Lower leg skin (tissue), 4 donors: Measurements from ENCODE around the gene LRBA. TPM values are rescaled to one million over a fixed set of nuclear protein-coding genes. Genes with fewer than 3 reads are reported as not detected.
"Not testable (repeated sequence)": the region's sequence is repeated elsewhere in the genome, so short reads cannot be mapped to it uniquely, and the experiment has no call there.

Source experiments
- DNase-seq, 2 donors: peaks; one replicate each; pipeline ENCODE4 v3.0.0-alpha.2; 2019; ENCODE audit warnings: low spot score in 2 of 2
- H3K4me3 ChIP-seq: fragments of 200-600 bp; sonication (generic); 2 replicates; pipeline ENCODE4 v1.5.1; 2017; ENCODE audit warnings: mild to moderate bottlenecking, low read depth; ENCODE audit not compliant: poor library complexity, severe bottlenecking
- CTCF ChIP-seq, 3 donors: fragments of 450-650 bp; IDR thresholded peaks; one replicate each; pipeline ENCODE4 v1.5.1; 2016; ENCODE audit warnings: antibody characterized with exemption in 3 of 3, mild to moderate bottlenecking in 3 of 3, moderate library complexity in 2 of 3
- POLR2A ChIP-seq, 2 donors: fragments of 450-650 bp; IDR thresholded peaks; one replicate each; pipeline ENCODE4 v1.6.1; 2016 to 2017; ENCODE audit warnings: antibody characterized with exemption in 2 of 2, mild to moderate bottlenecking in 1 of 2, moderate library complexity in 1 of 2
- WGBS, 2 donors: methylation state at CpG; one replicate each; pipeline ENCODE4 v1.1.5; 2018; 5-methylcytosine and 5-hydroxymethylcytosine counted together
- intact Hi-C: fragments of 100-400 bp; cut with DNase I; formaldehyde crosslinking; loops from one replicate; pipeline ENCODE4 v1.15.0; 2023; ENCODE audit warnings: low total_unique reads
- total RNA-seq, 4 donors: library from RNA; depleted of rRNA; stranded (reverse); fragments of >200 nt; gene quantifications; one replicate each; pipeline ENCODE4 v1.1.0, GENCODE V29; 2016

LRBA gene
- total RNA-seq, 4 donors from 2014 or later = 71.9 to 86.8 (median 75.0) TPM

- H3K4me3 ChIP-seq = no peak overlapping the region
- intact Hi-C loops = no loop called here
- no peak for TF ChIP-seq CTCF (IDR thresholded peaks at IDR 0.05)
- no peak for TF ChIP-seq POLR2A (IDR thresholded peaks at IDR 0.05)
- DNase-seq = no peak
- 96% methylated on average over 2 of the region's 2 CpGs for WGBS, 2 donors
Observed at GRCh38 chr4:150391052-150391451, 624.0 kb downstream of the LRBA start.

GRCh38 chr4:150390531-150390910 lies 624.6 kb downstream of the LRBA start:
- H3K4me3 ChIP-seq = no peak overlapping the region
- no peak for DNase-seq
- intact Hi-C loops = no loop called here
- TF ChIP-seq CTCF (IDR thresholded peaks at IDR 0.05) = no peak
- no peak for TF ChIP-seq POLR2A (IDR thresholded peaks at IDR 0.05)

GRCh38 chr4:150389896-150390530 lies 625.1 kb downstream of the LRBA start:
- TF ChIP-seq POLR2A (IDR thresholded peaks at IDR 0.05) = no peak
- TF ChIP-seq CTCF (IDR thresholded peaks at IDR 0.05) = no peak
- intact Hi-C loops = no loop called here
- DNase-seq = no peak
- WGBS, 2 donors = 86 to 90% methylated on average over 2 of the region's 2 CpGs
- H3K4me3 ChIP-seq = no peak overlapping the region

GRCh38 chr4:150387981-150388380 lies 627.1 kb downstream of the LRBA start:
- WGBS, 2 donors = 84 to 90% methylated on average over 4 of the region's 4 CpGs
- no peak for TF ChIP-seq CTCF (IDR thresholded peaks at IDR 0.05)
- no peak for TF ChIP-seq POLR2A (IDR thresholded peaks at IDR 0.05)
- intact Hi-C loops = no loop called here
- H3K4me3 ChIP-seq = no peak overlapping the region
- DNase-seq = no peak

GRCh38 chr4:150386415-150386814 lies 628.7 kb downstream of the LRBA start:
- DNase-seq, H3K4me3 ChIP-seq, intact Hi-C loops: not testable (repeated sequence)
- WGBS, 2 donors = 96 to 100% methylated on average over 2 of the region's 2 CpGs

GRCh38 chr4:150385606-150386005 lies 629.5 kb downstream of the LRBA start:
- intact Hi-C loops = no loop called here
- 20 to 26% methylated on average over 2 of the region's 2 CpGs for WGBS, 2 donors
- DNase-seq = peak in 1 of 2 donors; percentile 19
- H3K4me3 ChIP-seq = no peak overlapping the region
- TF ChIP-seq CTCF (IDR thresholded peaks at IDR 0.05) = no peak
- no peak for TF ChIP-seq POLR2A (IDR thresholded peaks at IDR 0.05)
